Gastrocnemius medialis (tissue), 4 donors: ENCODE measurements around the gene C8B. TPM values are rescaled to one million over a fixed set of nuclear protein-coding genes. Genes with fewer than 3 reads are reported as not detected.

ENCODE experiments used
- ATAC-seq, 2 donors: fragments of 150-250 bp; one replicate each; pipeline ENCODE4 v1.9.1; 2016
- DNase-seq, 2 donors: peaks; one replicate each; pipeline ENCODE4 v3.0.0-alpha.2; 2019
- H3K27ac ChIP-seq, 4 donors: fragments of 200-600 bp; sonication (generic); 1 replicate in 1 of 4; 2 replicates in 3 of 4; pipeline ENCODE4 v1.5.1; 2016 to 2018; ENCODE audit warnings: mild to moderate bottlenecking in 2 of 4, moderate library complexity in 1 of 4
- H3K27me3 ChIP-seq, 3 donors: fragments of 200-600 bp; sonication (generic) in 2 of 3; 1 replicate in 1 of 3; 2 replicates in 2 of 3; pipeline versions ENCODE4 v1.5.1 to v1.6.0; 2016 to 2019; ENCODE audit warnings: mild to moderate bottlenecking in 1 of 3, moderate library complexity in 1 of 3
- H3K36me3 ChIP-seq, 2 donors: fragments of 200-600 bp; sonication (generic) in 1 of 2; one replicate each; pipeline ENCODE4 v1.5.1; 2017 to 2018
- H3K4me1 ChIP-seq, 2 donors: fragments of 200-600 bp; sonication (generic) in 1 of 2; one replicate each; pipeline ENCODE4 v1.5.1; 2016 to 2017; ENCODE audit warnings: mild to moderate bottlenecking in 2 of 2
- H3K4me3 ChIP-seq, 4 donors: fragments of 200-600 bp; sonication (generic) in 3 of 4; 1 replicate in 1 of 4; 2 replicates in 3 of 4; pipeline ENCODE4 v1.5.1; 2016 to 2019; ENCODE audit warnings: mild to moderate bottlenecking in 2 of 4
- H3K9me3 ChIP-seq, 3 donors: fragments of 200-600 bp; sonication (generic) in 2 of 3; 1 replicate in 1 of 3; 2 replicates in 2 of 3; pipeline ENCODE4 v1.5.1; 2016 to 2019
- CTCF ChIP-seq, 5 experiments: fragments of 450-650 bp in 3 of 5; fragments of 200-600 bp in 2 of 5; sonication (generic) in 2 of 5; IDR thresholded peaks in 4 of 5; conservative IDR thresholded peaks in 1 of 5; 1 replicate in 4 of 5; 2 replicates in 1 of 5; pipeline ENCODE4 v1.5.1; 2016 to 2019; ENCODE audit warnings: antibody characterized with exemption in 5 of 5, mild to moderate bottlenecking in 3 of 5, moderate library complexity in 3 of 5
- POLR2A ChIP-seq, 2 donors: fragments of 450-650 bp; IDR thresholded peaks; one replicate each; pipeline ENCODE4 v1.6.1; 2017; ENCODE audit warnings: antibody characterized with exemption in 2 of 2, mild to moderate bottlenecking in 2 of 2, moderate library complexity in 2 of 2
- in situ Hi-C, 4 donors: fragments of 200-750 bp; cut with MboI; loops; one replicate each; pipeline versions ENCODE4 v1.15.0 to v1.8.0; 2017; ENCODE audit warnings: low sequenced_read_pairs in 4 of 4
- intact Hi-C: fragments of 100-400 bp; cut with DNase I; formaldehyde crosslinking; loops from one replicate; pipeline ENCODE4 v1.15.1; 2023; ENCODE audit warnings: low total_unique reads
- total RNA-seq, 4 donors: library from RNA; depleted of rRNA; stranded (reverse); fragments of >200 nt; gene quantifications; one replicate each; pipeline versions ENCODE4 v1.1.0 to v1.2.3, GENCODE V29; 2016

C8B gene
- total RNA-seq, 4 donors from 2014 or later = 0.68 to 1.5 TPM; not detected in 2

- intact Hi-C loops = no loop called here
- ATAC-seq (no peak), DNase-seq (no peak)
- H3K27ac ChIP-seq = no peak overlapping the region
- in situ Hi-C loops = no loop called here
- no peaks in the 10 kb centered on the region for H3K9me3 ChIP-seq
- no peaks in the 10 kb centered on the region for H3K27me3 ChIP-seq
- H3K4me3 ChIP-seq = no peak overlapping the region
- H3K36me3 ChIP-seq = no peaks in the 10 kb centered on the region
- TF ChIP-seq POLR2A (IDR thresholded peaks at IDR 0.05) = no peak
- TF ChIP-seq CTCF (IDR thresholded peaks at IDR 0.05 in 4 of 5, conservative IDR thresholded peaks at IDR 0.05 in 1 of 5) = no peak
- H3K4me1 ChIP-seq = no peaks in the 10 kb centered on the region
Observed at GRCh38 chr1:56977910-56978309, 12.1 kb upstream of the C8B start.

DNA sequence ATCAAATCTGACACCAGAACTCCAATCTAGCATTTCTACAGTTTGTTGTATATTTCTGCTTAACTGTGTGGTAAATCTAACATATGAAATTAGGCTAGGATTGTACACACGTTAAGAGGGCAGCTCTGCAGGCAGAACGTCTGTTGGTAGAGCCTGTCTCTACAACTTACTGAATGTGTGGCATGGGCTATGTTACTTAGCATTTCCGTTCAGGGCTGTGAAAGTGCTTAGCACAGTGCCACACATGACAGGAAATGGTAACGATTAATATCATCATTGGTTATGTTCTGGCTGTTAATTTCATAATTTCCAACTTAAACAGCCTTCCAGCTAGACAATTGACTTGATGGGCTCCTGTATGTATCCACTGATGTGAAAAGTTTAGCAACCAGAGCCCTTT lies 9.6 kb upstream of the C8B start:
- H3K4me3 ChIP-seq = no peak overlapping the region
- H3K36me3 ChIP-seq = no peaks in the 10 kb centered on the region
- ATAC-seq (no peak), DNase-seq (no peak)
- in situ Hi-C loops = no loop called here
- intact Hi-C loops = no loop called here
- H3K4me1 ChIP-seq = no peaks in the 10 kb centered on the region
- H3K9me3 ChIP-seq = no peaks in the 10 kb centered on the region
- H3K27me3 ChIP-seq = no peaks in the 10 kb centered on the region
- TF ChIP-seq POLR2A (IDR thresholded peaks at IDR 0.05) (no peak), CTCF (IDR thresholded peaks at IDR 0.05 in 4 of 5, conservative IDR thresholded peaks at IDR 0.05 in 1 of 5) (no peak)
- no peak overlapping the region for H3K27ac ChIP-seq

DNA sequence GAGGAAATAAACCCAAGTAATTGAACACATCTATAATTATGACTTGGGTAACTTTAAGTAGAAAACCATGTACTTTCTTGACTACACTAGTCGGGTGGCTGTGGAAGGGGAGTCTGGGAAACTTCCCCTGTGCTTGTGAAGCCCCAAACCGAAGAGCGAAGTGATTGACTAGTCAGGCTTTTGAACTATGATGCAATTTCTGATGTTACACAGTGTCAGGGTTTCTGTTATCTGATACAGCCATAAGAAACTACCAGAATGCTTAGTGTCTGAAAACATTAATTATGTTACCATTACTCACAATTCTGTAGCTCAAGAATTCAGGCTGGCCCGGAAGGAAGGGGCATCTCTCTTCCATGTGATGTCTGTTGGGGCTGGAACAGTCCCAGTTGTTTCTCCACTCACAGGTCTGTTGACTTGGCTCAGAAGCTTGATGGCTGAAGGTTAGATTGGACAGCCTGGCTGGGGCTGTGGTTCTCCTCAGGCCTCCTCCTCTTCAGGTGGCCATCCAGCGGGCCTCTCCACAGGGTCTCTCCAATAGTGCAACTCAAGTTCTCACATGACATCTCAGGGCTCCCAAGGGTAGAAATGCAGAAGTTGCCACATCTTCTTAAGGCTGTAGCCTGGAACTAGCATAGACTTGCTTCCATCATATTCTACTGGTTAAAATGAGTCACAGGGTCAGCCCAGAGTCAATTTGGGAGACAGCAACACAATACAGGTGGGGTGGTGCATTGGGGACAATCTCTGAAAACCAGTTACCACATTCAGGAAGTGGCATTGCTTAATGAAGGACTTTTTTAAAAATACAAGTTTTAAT lies 8.3 kb upstream of the C8B start:
- in situ Hi-C loops = no loop called here
- DNase-seq (no peak), ATAC-seq (no peak)
- H3K4me1 ChIP-seq = no peaks in the 10 kb centered on the region
- intact Hi-C loops = no loop called here
- no peaks in the 10 kb centered on the region for H3K36me3 ChIP-seq
- no peak overlapping the region for H3K27ac ChIP-seq
- TF ChIP-seq CTCF (IDR thresholded peaks at IDR 0.05 in 4 of 5, conservative IDR thresholded peaks at IDR 0.05 in 1 of 5) (no peak), POLR2A (IDR thresholded peaks at IDR 0.05) (no peak)
- H3K9me3 ChIP-seq = no peaks in the 10 kb centered on the region
- no peaks in the 10 kb centered on the region for H3K27me3 ChIP-seq
- no peak overlapping the region for H3K4me3 ChIP-seq

- H3K9me3 ChIP-seq = no peaks in the 10 kb centered on the region
- no peak for ATAC-seq
- no peaks in the 10 kb centered on the region for H3K36me3 ChIP-seq
- no peak for DNase-seq
- in situ Hi-C loops = no loop called here
- H3K27me3 ChIP-seq = no peaks in the 10 kb centered on the region
- no peaks in the 10 kb centered on the region for H3K4me1 ChIP-seq
- TF ChIP-seq CTCF (IDR thresholded peaks at IDR 0.05 in 4 of 5, conservative IDR thresholded peaks at IDR 0.05 in 1 of 5) (no peak), POLR2A (IDR thresholded peaks at IDR 0.05) (no peak)
- no peak overlapping the region for H3K27ac ChIP-seq
- intact Hi-C loops = no loop called here
- H3K4me3 ChIP-seq = no peak overlapping the region
Observed at GRCh38 chr1:56972976-56973375, 7.2 kb upstream of the C8B start.

DNA sequence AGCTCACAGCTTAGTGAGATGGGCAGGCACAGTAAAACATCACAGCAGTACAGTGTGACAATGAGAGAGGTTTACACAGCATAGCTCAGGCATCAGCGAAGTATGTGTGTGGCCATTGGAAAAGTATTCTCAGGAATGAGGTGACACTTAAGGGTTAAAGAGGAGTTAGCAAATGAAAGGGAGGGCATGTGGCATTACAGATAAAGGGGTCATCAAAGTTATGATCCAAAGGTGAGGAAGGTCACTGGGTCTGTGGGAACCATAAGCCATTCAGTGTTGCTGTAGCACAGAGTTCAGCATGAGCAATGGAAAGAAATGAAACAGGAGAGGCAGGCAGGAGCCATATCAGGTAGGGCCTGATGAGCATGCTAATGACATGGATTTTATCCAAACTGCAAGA lies 4.5 kb upstream of the C8B start:
- ATAC-seq = no peak
- no peak overlapping the region for H3K27ac ChIP-seq
- TF ChIP-seq CTCF (IDR thresholded peaks at IDR 0.05 in 4 of 5, conservative IDR thresholded peaks at IDR 0.05 in 1 of 5) (no peak), POLR2A (IDR thresholded peaks at IDR 0.05) (no peak)
- DNase-seq = no peak
- no peaks in the 10 kb centered on the region for H3K27me3 ChIP-seq
- in situ Hi-C loops = no loop called here
- H3K9me3 ChIP-seq = no peaks in the 10 kb centered on the region
- no peaks in the 10 kb centered on the region for H3K36me3 ChIP-seq
- intact Hi-C loops = no loop called here
- no peaks in the 10 kb centered on the region for H3K4me1 ChIP-seq
- H3K4me3 ChIP-seq = no peak overlapping the region
